CD4-positive, CD25-positive, alpha-beta regulatory T cell (primary cell): ENCODE measurements around the gene MGRN1. TPM values are rescaled to one million over a fixed set of nuclear protein-coding genes. Genes with fewer than 3 reads are reported as not detected.
A peak's percentile ranks its signal among the peaks of the same experiment; 100 is the strongest.

Experiments used
- ATAC-seq, 2 donors: fragments of 150-1000 bp; cut with Tn5 transposase; one replicate each; pipeline ENCODE4 v1.10.0; 2021; ENCODE audit warnings: low read depth in 2 of 2, moderate number of reproducible peaks in 2 of 2, moderate library complexity in 1 of 2
- DNase-seq, 3 donors: peaks; one replicate each; pipeline versions ENCODE4 v3.0.0 to v3.0.0-alpha.2; 2012 to 2022; ENCODE audit warnings: mixed read lengths in 1 of 3
- H3K27ac ChIP-seq: one replicate; pipeline ENCODE4 v1.7.0; 2013; ENCODE audit warnings: mild to moderate bottlenecking, low read length; ENCODE audit not compliant: insufficient read depth, poor library complexity, severe bottlenecking
- H3K27me3 ChIP-seq: one replicate; pipeline ENCODE4 v1.7.0; 2013; ENCODE audit warnings: low read length; ENCODE audit not compliant: control insufficient read depth, insufficient read depth
- H3K36me3 ChIP-seq: one replicate; pipeline ENCODE4 v1.7.0; 2013; ENCODE audit warnings: mild to moderate bottlenecking, low read length, moderate library complexity; ENCODE audit not compliant: control insufficient read depth, insufficient read depth
- H3K4me1 ChIP-seq: 2 replicates; pipeline ENCODE4 v1.7.0; 2013; ENCODE audit warnings: mild to moderate bottlenecking, low read length; ENCODE audit not compliant: insufficient read depth, control insufficient read depth, poor library complexity, severe bottlenecking
- H3K4me3 ChIP-seq: one replicate; pipeline ENCODE4 v1.7.0; 2013; ENCODE audit warnings: low read depth, mild to moderate bottlenecking, low read length, moderate library complexity
- H3K9me3 ChIP-seq, 2 experiments: 1 replicate in 1 of 2; 2 replicates in 1 of 2; pipeline ENCODE4 v1.7.0; 2013; ENCODE audit warnings: low read length in 2 of 2, mild to moderate bottlenecking in 1 of 2, moderate library complexity in 1 of 2; ENCODE audit not compliant: control insufficient read depth in 2 of 2
- H3K27ac Mint-ChIP-seq, 3 donors: one replicate each; pipeline ENCODE4 v1.8.0; 2020 to 2022; ENCODE audit warnings: mild to moderate bottlenecking in 3 of 3, mixed read lengths in 3 of 3, moderate library complexity in 2 of 3
- H3K27me3 Mint-ChIP-seq: one replicate; pipeline ENCODE4 v1.8.0; 2022; ENCODE audit warnings: mild to moderate bottlenecking, mixed read lengths
- H3K36me3 Mint-ChIP-seq: one replicate; pipeline ENCODE4 v1.8.0; 2020; ENCODE audit warnings: mixed read lengths
- H3K4me1 Mint-ChIP-seq, 4 donors: one replicate each; pipeline ENCODE4 v1.8.0; 2020 to 2022; ENCODE audit warnings: mixed read lengths in 4 of 4, mild to moderate bottlenecking in 1 of 4
- H3K4me3 Mint-ChIP-seq, 4 donors: one replicate each; pipeline ENCODE4 v1.8.0; 2020 to 2022; ENCODE audit warnings: mild to moderate bottlenecking in 4 of 4, mixed read lengths in 4 of 4, moderate library complexity in 3 of 4
- H3K9me3 Mint-ChIP-seq, 7 donors: one replicate each; pipeline ENCODE4 v1.8.0; 2020 to 2022; ENCODE audit warnings: mixed read lengths in 7 of 7, mild to moderate bottlenecking in 3 of 7, moderate library complexity in 2 of 7
- polyA plus RNA-seq, 4 donors: library from polyadenylated mRNA; unstranded; fragments of 300-500 nt; fragmentation: Illumina TruSeq; gene quantifications; one replicate each; pipeline ENCODE4 v1.2.3, GENCODE V29; 2021
- total RNA-seq: library from RNA; stranded (reverse); gene quantifications from one replicate; pipeline ENCODE4 v1.2.3, GENCODE V29; 2022

Gene MGRN1
- total and polyA plus RNA-seq, 5 donors from 2014 or later: 2.5 to 78.2 (median 4.7) TPM

DNA sequence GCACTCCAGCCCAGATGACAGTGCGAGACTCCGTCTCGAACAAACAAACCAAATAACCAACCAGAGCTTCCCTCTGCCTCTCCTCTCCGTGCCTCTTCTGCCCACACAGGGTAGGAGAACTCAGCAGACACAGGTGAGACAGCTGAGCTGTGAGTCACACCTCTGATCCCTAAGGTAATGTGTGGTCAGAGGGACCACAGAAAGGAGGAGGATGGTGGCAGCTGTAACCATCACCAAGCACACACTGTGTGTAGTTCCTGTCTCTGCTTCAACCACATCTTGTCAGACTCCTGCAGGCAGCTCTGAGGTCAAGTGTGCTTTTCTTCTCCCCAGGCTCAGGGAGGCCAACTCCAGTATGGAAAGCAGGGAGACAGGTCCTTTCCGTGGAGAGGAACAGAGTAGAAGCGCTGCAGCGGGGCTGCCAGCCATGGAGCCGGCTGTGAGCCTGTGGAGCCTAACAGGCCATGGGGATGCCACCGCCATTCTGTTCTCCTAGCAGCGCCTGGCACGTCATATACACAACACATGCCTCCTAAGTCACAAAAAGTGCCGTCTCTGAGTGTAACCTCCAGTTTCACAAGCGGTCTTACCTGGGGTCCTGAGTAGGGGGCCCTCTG, 75.9 kb downstream of the MGRN1 start:
- peak in 1 of 2 donors; percentile 25 for ATAC-seq

GRCh38 chr16:4700997-4701743, 76.5 kb downstream of the MGRN1 start:
- Histone ChIP-seq H3K36me3 (peaks cover 34% of the 10 kb centered on the region), H3K9me3 (no peaks in the 10 kb centered on the region), H3K4me3 (no peak overlapping the region), H3K27ac (no peak overlapping the region), H3K27me3 (no peaks in the 10 kb centered on the region), H3K4me1 (no peaks in the 10 kb centered on the region)
- no peak overlapping the region for H3K4me3 Mint-ChIP-seq
- no peaks in the 10 kb centered on the region for H3K9me3 Mint-ChIP-seq
- ATAC-seq (no peak), DNase-seq (no peak)
- H3K4me1 Mint-ChIP-seq: peaks cover 0 to 3% (median 0%) of the 10 kb centered on the region in 4 donors
- H3K36me3 Mint-ChIP-seq: peaks cover 5% of the 10 kb centered on the region
- H3K27me3 Mint-ChIP-seq: no peaks in the 10 kb centered on the region
- H3K27ac Mint-ChIP-seq: no peak overlapping the region

More for the DNA sequence above, 75.9 kb downstream of the MGRN1 start:
- H3K4me3 ChIP-seq: no peak overlapping the region
- H3K4me1 ChIP-seq: no peaks in the 10 kb centered on the region
- H3K27me3 ChIP-seq: no peaks in the 10 kb centered on the region
- Mint-ChIP-seq H3K9me3 (no peaks in the 10 kb centered on the region), H3K4me1 (peaks cover 0 to 4% (median under 1%) of the 10 kb centered on the region in 4 donors), H3K36me3 (peaks cover 5% of the 10 kb centered on the region), H3K4me3 (no peak overlapping the region), H3K27ac (no peak overlapping the region), H3K27me3 (no peaks in the 10 kb centered on the region)
- H3K36me3 ChIP-seq: peaks cover 40% of the 10 kb centered on the region
- DNase-seq: no peak
- no peaks in the 10 kb centered on the region for H3K9me3 ChIP-seq
- no peak overlapping the region for H3K27ac ChIP-seq

DNA sequence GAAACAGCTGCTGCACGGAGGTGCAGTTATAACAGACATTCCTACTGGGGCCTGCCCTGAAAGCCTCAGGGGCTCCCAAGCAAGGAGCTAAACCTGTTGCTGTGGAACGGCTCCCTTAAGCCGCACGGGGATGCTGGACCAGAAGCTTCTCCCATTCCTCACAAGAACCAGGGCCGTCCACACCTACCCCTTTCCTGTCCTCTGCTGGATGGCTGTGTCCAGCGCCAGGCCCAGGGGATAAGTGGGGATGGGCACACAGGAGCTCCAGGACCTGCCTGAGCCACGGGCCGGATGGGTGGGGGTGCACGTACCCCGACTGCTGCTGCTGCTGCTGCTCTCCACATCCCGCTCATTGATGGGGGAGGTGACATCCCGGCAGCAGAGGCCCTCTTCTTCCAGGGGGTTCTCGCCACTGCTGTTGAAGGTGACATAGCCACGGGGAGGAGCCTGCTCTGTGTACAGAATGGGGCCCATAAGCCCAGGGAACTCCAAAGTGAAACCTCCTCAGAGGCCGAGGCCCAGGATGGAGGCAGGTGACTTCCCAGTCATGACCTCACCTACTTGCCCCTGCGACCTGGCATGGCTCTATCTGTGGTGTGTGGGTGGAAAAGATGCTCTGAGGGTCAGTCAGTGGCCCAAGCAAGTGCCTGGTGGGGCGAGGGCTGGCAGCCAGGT, 77.3 kb downstream of the MGRN1 start:
- no peaks in the 10 kb centered on the region for H3K9me3 ChIP-seq
- Mint-ChIP-seq H3K4me3 (no peak overlapping the region), H3K27ac (peak overlapping the region in 1 of 3 donors; percentile 17), H3K4me1 (peaks cover 0 to 2% (median under 1%) of the 10 kb centered on the region in 4 donors), H3K9me3 (no peaks in the 10 kb centered on the region), H3K27me3 (no peaks in the 10 kb centered on the region), H3K36me3 (peaks cover 11% of the 10 kb centered on the region)
- no peak overlapping the region for H3K27ac ChIP-seq
- DNase-seq (no peak), ATAC-seq (no peak)
- no peaks in the 10 kb centered on the region for H3K4me1 ChIP-seq
- no peaks in the 10 kb centered on the region for H3K27me3 ChIP-seq
- H3K36me3 ChIP-seq: peaks cover 33% of the 10 kb centered on the region
- no peak overlapping the region for H3K4me3 ChIP-seq

DNA sequence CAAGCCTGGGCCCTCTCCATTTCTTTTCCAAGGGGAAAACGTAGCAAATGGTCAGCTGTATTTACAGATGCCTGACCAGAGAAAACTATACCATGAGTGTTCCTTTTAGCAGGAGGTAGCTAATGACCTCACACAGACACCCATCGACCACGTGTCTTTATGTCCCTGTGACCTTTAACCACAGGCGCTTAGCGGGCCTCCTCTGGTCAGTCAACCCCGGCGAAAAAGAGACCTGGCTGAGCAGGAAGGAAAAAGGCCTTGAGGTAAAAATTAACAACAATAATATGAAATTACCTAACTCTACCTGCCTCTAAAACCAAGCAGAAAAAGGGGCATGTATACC, 77.8 kb downstream of the MGRN1 start:
- Mint-ChIP-seq H3K4me3 (no peak overlapping the region), H3K36me3 (peaks cover 13% of the 10 kb centered on the region), H3K27me3 (no peaks in the 10 kb centered on the region), H3K27ac (peak overlapping the region in 1 of 3 donors; percentile 17), H3K9me3 (no peaks in the 10 kb centered on the region), H3K4me1 (peaks cover 0 to 2% (median under 1%) of the 10 kb centered on the region in 4 donors)
- Histone ChIP-seq H3K27ac (no peak overlapping the region), H3K4me1 (no peaks in the 10 kb centered on the region), H3K36me3 (peaks cover 32% of the 10 kb centered on the region), H3K4me3 (no peak overlapping the region), H3K27me3 (no peaks in the 10 kb centered on the region), H3K9me3 (no peaks in the 10 kb centered on the region)
- DNase-seq (no peak), ATAC-seq (no peak)

DNA sequence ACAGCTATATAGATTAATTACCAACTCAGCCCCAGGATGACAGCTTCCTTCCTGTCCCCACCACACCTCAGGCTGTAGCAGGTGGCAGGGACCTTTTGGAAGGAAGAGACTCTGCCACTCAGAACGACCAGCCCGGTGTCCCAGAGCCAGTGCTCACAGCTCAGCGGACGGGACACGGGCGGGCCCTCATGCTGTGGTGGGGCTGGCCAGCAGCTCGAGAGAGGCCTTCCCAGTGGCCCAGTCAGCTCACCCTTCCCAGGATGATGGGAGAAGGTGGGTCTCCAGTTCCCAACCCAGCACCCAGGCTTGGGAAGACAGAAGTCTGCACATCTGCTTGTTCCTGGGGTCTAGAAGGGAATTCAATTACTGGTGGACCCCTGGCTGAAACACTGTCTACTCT, 79.3 kb downstream of the MGRN1 start:
- peaks cover 29% of the 10 kb centered on the region for H3K36me3 ChIP-seq
- H3K27me3 ChIP-seq: no peaks in the 10 kb centered on the region
- Mint-ChIP-seq H3K36me3 (peaks cover 13% of the 10 kb centered on the region), H3K9me3 (no peaks in the 10 kb centered on the region), H3K4me3 (no peak overlapping the region), H3K4me1 (peaks cover 0 to 2% (median under 1%) of the 10 kb centered on the region in 4 donors), H3K27ac (no peak overlapping the region), H3K27me3 (no peaks in the 10 kb centered on the region)
- no peaks in the 10 kb centered on the region for H3K9me3 ChIP-seq
- no peak for ATAC-seq
- DNase-seq: peak in 1 of 3 donors; percentile 26
- H3K4me1 ChIP-seq: no peaks in the 10 kb centered on the region
- H3K4me3 ChIP-seq: no peak overlapping the region
- H3K27ac ChIP-seq: no peak overlapping the region

DNA sequence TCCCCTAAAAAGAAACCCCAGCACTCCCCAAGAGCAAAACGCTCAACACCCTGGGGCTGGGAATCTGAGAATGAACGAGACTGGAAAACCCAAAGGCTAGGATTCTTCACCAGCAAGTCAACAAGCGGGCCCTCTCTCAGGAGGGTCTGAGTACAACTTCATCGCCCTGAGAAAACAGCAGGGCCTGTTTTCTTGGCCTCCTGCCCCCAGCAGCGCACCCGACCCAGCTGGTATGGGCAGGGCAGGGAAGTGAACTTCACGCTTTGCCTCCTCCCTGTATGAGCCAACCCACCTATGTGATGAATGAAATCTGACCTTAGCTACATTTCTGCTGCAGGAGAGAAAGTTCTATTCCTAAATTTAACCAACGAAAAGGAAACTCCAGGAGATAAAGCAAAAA, 79.9 kb downstream of the MGRN1 start:
- H3K27ac ChIP-seq: no peak overlapping the region
- peaks cover 0 to 4% (median under 1%) of the 10 kb centered on the region in 4 donors for H3K4me1 Mint-ChIP-seq
- no peaks in the 10 kb centered on the region for H3K4me1 ChIP-seq
- peaks cover 23% of the 10 kb centered on the region for H3K36me3 ChIP-seq
- H3K9me3 Mint-ChIP-seq: no peaks in the 10 kb centered on the region
- H3K4me3 Mint-ChIP-seq: no peak overlapping the region
- no peaks in the 10 kb centered on the region for H3K27me3 ChIP-seq
- DNase-seq: no peak
- H3K27ac Mint-ChIP-seq: no peak overlapping the region
- H3K36me3 Mint-ChIP-seq: peaks cover 13% of the 10 kb centered on the region
- ATAC-seq: no peak
- H3K27me3 Mint-ChIP-seq: no peaks in the 10 kb centered on the region
- H3K4me3 ChIP-seq: no peak overlapping the region
- no peaks in the 10 kb centered on the region for H3K9me3 ChIP-seq

DNA sequence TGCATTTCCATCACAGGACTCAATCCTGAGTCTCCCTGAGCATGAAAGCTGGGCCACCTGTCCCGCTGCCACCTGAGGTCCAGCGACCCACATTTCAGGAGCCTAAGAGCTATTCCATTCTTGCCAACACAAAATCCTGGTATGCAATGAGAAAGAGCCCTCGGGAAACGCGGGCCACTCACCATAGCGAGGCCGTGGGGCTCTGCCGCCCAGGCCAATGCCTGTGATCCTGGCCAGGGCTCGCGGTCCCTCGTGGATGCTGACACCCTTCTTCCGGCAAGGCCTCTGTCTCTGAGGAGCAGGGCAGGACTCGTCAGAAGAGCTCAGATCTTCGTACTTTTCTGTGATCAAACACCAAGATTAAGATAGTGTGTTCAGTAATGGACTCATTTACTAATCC, 80.3 kb downstream of the MGRN1 start:
- H3K4me1 Mint-ChIP-seq: peaks cover 0 to 6% (median under 1%) of the 10 kb centered on the region in 4 donors
- Histone ChIP-seq H3K27me3 (no peaks in the 10 kb centered on the region), H3K36me3 (peaks cover 25% of the 10 kb centered on the region), H3K4me1 (no peaks in the 10 kb centered on the region), H3K27ac (no peak overlapping the region), H3K4me3 (no peak overlapping the region), H3K9me3 (no peaks in the 10 kb centered on the region)
- H3K4me3 Mint-ChIP-seq: no peak overlapping the region
- peaks cover 13% of the 10 kb centered on the region for H3K36me3 Mint-ChIP-seq
- H3K27ac Mint-ChIP-seq: no peak overlapping the region
- no peaks in the 10 kb centered on the region for H3K27me3 Mint-ChIP-seq
- no peak for DNase-seq
- ATAC-seq: no peak
- no peaks in the 10 kb centered on the region for H3K9me3 Mint-ChIP-seq
